HG03571 (cell line): Measurements from ENCODE around the gene QRSL1.
A peak's percentile ranks its signal among the peaks of the same experiment; 100 is the strongest.
"Not testable (repeated sequence)": the region's sequence is repeated elsewhere in the genome, so short reads cannot be mapped to it uniquely, and the experiment has no call there.

Experiments
- ATAC-seq: cut with Tn5 transposase; IDR thresholded peaks from one replicate; pipeline ENCODE4 v1.9.1; 2021; ENCODE audit not compliant: unreplicated experiment

QRSL1 gene, protein sequence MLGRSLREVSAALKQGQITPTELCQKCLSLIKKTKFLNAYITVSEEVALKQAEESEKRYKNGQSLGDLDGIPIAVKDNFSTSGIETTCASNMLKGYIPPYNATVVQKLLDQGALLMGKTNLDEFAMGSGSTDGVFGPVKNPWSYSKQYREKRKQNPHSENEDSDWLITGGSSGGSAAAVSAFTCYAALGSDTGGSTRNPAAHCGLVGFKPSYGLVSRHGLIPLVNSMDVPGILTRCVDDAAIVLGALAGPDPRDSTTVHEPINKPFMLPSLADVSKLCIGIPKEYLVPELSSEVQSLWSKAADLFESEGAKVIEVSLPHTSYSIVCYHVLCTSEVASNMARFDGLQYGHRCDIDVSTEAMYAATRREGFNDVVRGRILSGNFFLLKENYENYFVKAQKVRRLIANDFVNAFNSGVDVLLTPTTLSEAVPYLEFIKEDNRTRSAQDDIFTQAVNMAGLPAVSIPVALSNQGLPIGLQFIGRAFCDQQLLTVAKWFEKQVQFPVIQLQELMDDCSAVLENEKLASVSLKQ

DNA sequence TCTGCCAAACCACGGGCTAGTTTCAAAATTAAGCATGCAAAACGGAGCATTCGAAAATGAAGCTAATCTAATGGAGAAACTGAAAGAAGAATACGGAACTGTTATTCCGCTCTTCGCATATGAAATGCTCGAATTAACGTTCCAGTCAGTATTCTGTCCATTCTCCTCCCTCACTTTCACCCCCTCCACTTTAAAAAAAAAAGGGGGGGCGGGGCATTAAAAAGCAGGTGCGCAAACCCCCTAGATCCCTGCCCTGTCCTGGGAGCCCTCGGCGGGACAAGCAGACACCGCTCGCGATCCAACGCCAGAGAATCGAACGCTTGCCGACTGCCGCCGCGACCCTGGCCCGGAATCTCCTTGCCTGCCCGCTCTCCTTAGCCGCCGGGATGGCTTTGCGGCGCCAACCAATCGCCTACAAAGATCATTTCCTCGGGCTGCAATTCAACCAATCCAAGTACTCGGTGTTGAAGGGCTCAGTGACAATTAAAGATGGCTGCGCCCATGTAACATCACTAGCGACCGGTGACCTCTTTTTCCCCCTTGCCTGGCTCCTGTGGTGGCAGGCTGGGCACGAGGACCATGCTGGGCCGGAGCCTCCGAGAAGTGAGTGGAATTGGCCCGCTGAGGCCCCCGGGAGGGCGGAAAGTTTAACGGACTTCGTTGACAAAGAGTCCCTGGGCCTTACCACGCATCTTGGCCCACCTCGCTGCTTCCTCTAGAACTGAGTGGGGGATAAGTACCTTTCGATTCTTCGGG lies at the start of gene QRSL1, which contains the start of gene RTN4IP1:
Gene QRSL1 (plus strand): TSS at position 476 of the 756 bp plus-strand sequence. CDS start 104 bp downstream, at position 580.
Gene RTN4IP1 (minus strand): TSS at position 396 of the 756 bp plus-strand sequence. CDS start 477 bp downstream, outside the sequence.
- peak; percentile 67 for ATAC-seq

DNA sequence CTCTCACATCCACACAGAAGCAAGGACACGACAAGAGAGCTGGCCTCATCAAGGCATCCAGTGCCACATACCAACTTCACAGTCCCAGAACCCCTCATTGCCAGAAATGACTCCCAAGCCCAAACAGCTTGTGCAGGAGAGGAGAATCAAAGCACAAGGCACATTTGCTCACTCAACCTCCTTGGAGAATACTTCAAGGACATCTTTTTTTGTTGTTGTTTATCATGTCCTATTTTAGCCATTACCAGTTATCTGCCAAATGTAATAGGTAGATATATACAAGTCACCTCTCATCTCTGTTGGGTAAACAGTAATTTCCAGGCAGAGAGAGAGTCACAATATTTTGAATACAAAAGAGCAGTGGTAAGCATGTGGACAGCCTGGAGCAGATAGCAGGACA lies 47.9 kb upstream of the QRSL1 start:
- no peak for ATAC-seq

GRCh38 chr6:106586815-106587415 lies 42.5 kb upstream of the QRSL1 start:
- ATAC-seq: no peak

- not testable (repeated sequence) for ATAC-seq
Observed at GRCh38 chr6:106588937-106589336, 40.4 kb upstream of the QRSL1 start.

- no peak for ATAC-seq
Observed at GRCh38 chr6:106591111-106591825, 38.1 kb upstream of the QRSL1 start.

- ATAC-seq: no peak
Observed at GRCh38 chr6:106599440-106599839, 29.9 kb upstream of the QRSL1 start.

- no peak for ATAC-seq
Observed at GRCh38 chr6:106600329-106600728, 29.0 kb upstream of the QRSL1 start.

DNA sequence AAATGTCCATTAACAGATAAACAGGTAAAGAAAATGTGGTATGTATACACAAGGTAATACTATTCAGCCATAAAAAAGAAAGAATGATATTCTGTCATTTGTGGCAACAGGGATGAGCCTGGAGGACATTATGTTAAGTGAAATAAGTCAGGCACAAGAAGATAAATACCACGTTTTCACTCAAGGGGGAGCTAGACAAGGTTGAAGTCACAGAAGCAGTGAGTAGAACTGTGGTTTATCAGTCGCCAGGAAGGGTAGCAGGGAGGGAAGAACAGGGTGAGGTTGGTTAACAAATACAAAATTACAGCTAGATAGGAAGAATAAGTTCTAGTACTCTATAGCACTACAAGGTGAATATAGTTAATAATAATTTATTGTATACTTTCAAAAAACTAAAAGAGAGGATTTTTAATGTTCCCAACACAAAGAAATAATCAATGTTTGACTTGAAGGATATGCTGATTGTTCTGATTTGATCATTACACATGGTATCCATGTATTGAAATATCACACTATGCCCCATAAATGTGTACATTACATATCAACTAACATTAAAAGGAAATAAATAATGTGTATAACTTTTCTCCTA lies 21.2 kb upstream of the QRSL1 start:
- ATAC-seq: peak; percentile 68

GRCh38 chr6:106609699-106610098 lies 19.7 kb upstream of the QRSL1 start:
- ATAC-seq: no peak

GRCh38 chr6:106611030-106611429 lies 18.3 kb upstream of the QRSL1 start:
- ATAC-seq: no peak

- ATAC-seq: no peak
Observed at GRCh38 chr6:106612671-106613416, 16.5 kb upstream of the QRSL1 start.

DNA sequence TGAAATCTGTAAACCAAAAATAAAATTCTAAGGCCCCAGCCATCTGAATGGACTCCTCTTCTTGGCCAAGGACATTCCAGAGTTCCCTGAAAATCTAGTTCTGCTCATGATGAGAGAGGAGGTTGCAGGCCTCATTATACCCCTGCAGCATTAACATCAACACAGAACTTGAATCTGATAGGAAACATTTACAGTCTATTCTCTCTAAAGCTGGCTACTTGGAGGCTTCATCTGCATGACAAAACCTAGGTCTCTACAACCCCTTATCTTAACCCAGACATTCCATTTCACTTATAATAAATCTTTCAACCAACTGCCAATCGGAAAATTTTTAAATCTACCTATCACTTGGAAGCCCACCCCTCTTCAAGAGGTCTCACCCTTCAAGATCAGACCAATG lies 15.8 kb upstream of the QRSL1 start:
- no peak for ATAC-seq

DNA sequence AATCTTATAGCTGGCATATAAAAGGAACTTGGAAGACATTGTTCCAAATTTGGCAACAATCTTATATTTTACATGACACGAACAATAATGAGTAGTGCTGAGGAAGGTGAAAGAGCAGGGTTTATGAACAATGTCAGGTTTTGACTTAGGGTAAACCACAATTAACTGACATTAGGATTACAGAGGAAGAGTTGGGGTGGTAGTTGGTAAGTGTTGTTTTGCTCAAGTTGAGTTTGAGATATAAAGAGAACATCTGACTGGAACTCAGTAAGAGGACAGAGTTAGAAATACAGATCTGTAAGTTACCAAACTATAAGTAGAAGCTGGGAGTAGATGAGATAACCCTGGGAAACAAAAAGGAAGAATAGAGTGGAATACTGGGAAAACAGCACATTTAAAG lies 15.2 kb upstream of the QRSL1 start:
- ATAC-seq: no peak

- no peak for ATAC-seq
Observed at GRCh38 chr6:106614592-106615257, 14.7 kb upstream of the QRSL1 start.

- ATAC-seq: peak; percentile 94
Observed at GRCh38 chr6:106617302-106617701, 12.1 kb upstream of the QRSL1 start.

- no peak for ATAC-seq
Observed at GRCh38 chr6:106617857-106618256, 11.5 kb upstream of the QRSL1 start.

GRCh38 chr6:106618324-106618723 lies 11.1 kb upstream of the QRSL1 start:
- ATAC-seq: no peak

GRCh38 chr6:106619223-106619622 lies 10.2 kb upstream of the QRSL1 start:
- ATAC-seq: no peak
